Measurements from ENCODE around the gene UNC13C.

- no peak for TF ChIP-seq CTCF (IDR thresholded peaks at IDR 0.05; ENCODE audit: insufficient read depth, low read depth, low read length)
- TF ChIP-seq EZH2 (IDR thresholded peaks at IDR 0.05; ENCODE audit: insufficient read depth, low read length), result no peak
These were observed 27.7 kb upstream of the UNC13C start for GRCh38 chr15:53950572-53950971.

Data from astrocyte (in vitro differentiated cells and primary cell).